ENCODE data around the gene CD24. TPM values are rescaled to one million over a fixed set of nuclear protein-coding genes. Genes with fewer than 3 reads are reported as not detected.

CD24 gene
- total and polyA plus RNA-seq, 2 of the 8 experiments (the other 6 are each of a cell fraction or from before 2014, with no cell fraction given) = 2,134 to 2,327 TPM

DNA sequence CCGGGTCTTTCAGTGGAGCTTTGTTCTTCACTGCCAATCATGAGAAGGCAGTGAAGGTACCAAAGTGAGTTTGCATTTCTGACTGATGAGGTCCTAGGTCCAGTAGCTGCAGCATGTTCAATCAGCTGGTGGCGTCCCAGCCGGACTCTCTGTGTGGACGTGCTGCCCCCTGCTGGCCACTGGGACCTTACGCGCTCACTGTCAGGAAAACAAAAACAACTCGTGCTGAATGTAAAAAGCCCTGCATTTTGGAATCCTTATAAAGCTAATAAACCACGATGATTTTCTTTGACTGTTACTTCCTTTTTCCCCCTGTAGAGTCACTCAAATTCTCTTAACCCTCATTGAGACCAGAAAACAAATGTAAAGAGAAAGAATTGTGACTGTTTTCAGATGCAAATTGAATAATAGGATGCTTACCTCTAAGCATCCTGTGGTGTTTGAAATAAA is 4.9 kb upstream of the CD24 start (continued):
- TF ChIP-seq POLR2AphosphoS5 (IDR thresholded peaks at IDR 0.05; ENCODE audit: low read depth, low read length) (no peak), CHD1 (IDR thresholded peaks at IDR 0.05; ENCODE audit: low read depth, low read length) (no peak), PHF8 (conservative IDR thresholded peaks at IDR 0.05; ENCODE audit: low read depth, low read length) (no peak), NRF1 (IDR thresholded peaks at IDR 0.05; ENCODE audit: low read depth, low read length) (no peak), JUN (IDR thresholded peaks at IDR 0.05; ENCODE audit: low read depth, low read length) (0 out of 2 replicates have a peak, but pooled peaks have one; percentile 13), EP300 (IDR thresholded peaks at IDR 0.05; ENCODE audit: borderline replicate concordance in 1 of 2, low read depth in 2 of 2, low read length in 2 of 2) (peak in 1 of 2 experiments; percentile 51; a peak in 1 of 3 replicates), MAX (IDR thresholded peaks at IDR 0.05) (peak; percentile 79), KDM5A (IDR thresholded peaks at IDR 0.05; ENCODE audit: low read length) (no peak), SIX5 (IDR thresholded peaks at IDR 0.05; ENCODE audit: low read depth, low read length) (no peak), BCL11A (IDR thresholded peaks at IDR 0.05; ENCODE audit: low read depth in 2 of 2, low read length in 2 of 2) (no peak), SAP30 (IDR thresholded peaks at IDR 0.05; ENCODE audit: insufficient read depth, insufficient replicate concordance, low read length) (no peak), JUND (IDR thresholded peaks at IDR 0.05; ENCODE audit: low read length) (peak; percentile 64), MAFK (IDR thresholded peaks at IDR 0.05; ENCODE audit: low read depth, low read length) (no peak)

Measured in H1 (cell line).